H1 (cell line): ENCODE measurements around the gene ZMYM2. TPM values are rescaled to one million over a fixed set of nuclear protein-coding genes. Genes with fewer than 3 reads are reported as not detected.

Source experiments
- ASH2L ChIP-seq: fragments of 200-600, 300-600 bp; sonication (generic); IDR thresholded peaks from one replicate; pipeline ENCODE4 v1.7.1; 2017; ENCODE audit warnings: low read length
- CHD2 ChIP-seq: IDR thresholded peaks from 2 replicates; pipeline ENCODE4 v1.6.1; 2012; ENCODE audit warnings: low read length, improper control_type of control experiment
- HDAC2 ChIP-seq, 2 experiments: fragments of 300-600 bp in 1 of 2; sonication (generic) in 1 of 2; IDR thresholded peaks; 2 replicates each; pipeline ENCODE4 v1.6.1; 2011 to 2012; ENCODE audit warnings: low read depth in 2 of 2, low read length in 2 of 2, mild to moderate bottlenecking in 2 of 2, moderate library complexity in 2 of 2, borderline replicate concordance in 1 of 2, inconsistent platforms in 1 of 2
- HDAC6 ChIP-seq: IDR thresholded peaks from one replicate; pipeline ENCODE4 v1.7.1; 2012; ENCODE audit warnings: low read depth, mild to moderate bottlenecking, inconsistent platforms, low read length, moderate library complexity
- KDM4A ChIP-seq: IDR thresholded peaks from one replicate; pipeline ENCODE4 v1.7.1; 2012; ENCODE audit warnings: low read depth, mild to moderate bottlenecking, moderate library complexity, low read length, inconsistent platforms; ENCODE audit not compliant: severe bottlenecking
- SIRT6 ChIP-seq: IDR thresholded peaks from one replicate; pipeline ENCODE4 v1.7.1; 2012; ENCODE audit warnings: low read length, inconsistent platforms
- SIX5 ChIP-seq: IDR thresholded peaks from 2 replicates; pipeline ENCODE4 v1.6.1; 2011; ENCODE audit warnings: mild to moderate bottlenecking, low read depth, low read length
- SUZ12 ChIP-seq: fragments of 200-600 bp; sonication (generic); IDR thresholded peaks from 2 replicates; pipeline ENCODE4 v1.6.1; 2012; ENCODE audit warnings: mild to moderate bottlenecking, inconsistent platforms, low read length, moderate library complexity, mixed read lengths
- ZNF274 ChIP-seq: IDR thresholded peaks from 2 replicates; pipeline ENCODE4 v1.7.0; 2012; ENCODE audit warnings: low read length, borderline replicate concordance; ENCODE audit errors: extremely low read depth
- polyA plus RNA-seq, 7 experiments: library from polyadenylated mRNA; depleted of rRNA in 3 of 7; stranded (reverse) in 5 of 7; unstranded in 2 of 7; fragments of >200 nt in 5 of 7; fragments of 200-250 nt in 2 of 7; gene quantifications; 1 replicate in 5 of 7; 2 replicates in 1 of 7; 4 replicates in 1 of 7; pipeline versions ENCODE4 v1.2.1 to v1.2.3, GENCODE V29; 2011 to 2013; ENCODE audit warnings: missing spikeins in 2 of 7, mixed read lengths in 2 of 7
- total RNA-seq: library from RNA; stranded (reverse); fragmentation: NEBNext Ultra II Directional; extraction: Animal tissue kit (Norgen Biotek cat#: 25700); gene quantifications from 2 replicates; pipeline ENCODE4 v1.2.1, GENCODE V29; 2021
- TF ChIP-seq, protein P1 (sequence below): fragments of 300-600 bp; sonication (generic); IDR thresholded peaks from 2 replicates; pipeline ENCODE4 v1.7.1; 2012; ENCODE audit warnings: low read length, moderate library complexity, mild to moderate bottlenecking, inconsistent platforms; ENCODE audit not compliant: insufficient replicate concordance

The ZMYM2 gene
- total and polyA plus RNA-seq, 2 of the 8 experiments (the other 6 are each of a cell fraction or from before 2014, with no cell fraction given): 41.2 to 159 TPM

GRCh38 chr13:20033486-20033885, 75.0 kb downstream of the ZMYM2 start (continued):
- TF ChIP-seq, protein P1, sequence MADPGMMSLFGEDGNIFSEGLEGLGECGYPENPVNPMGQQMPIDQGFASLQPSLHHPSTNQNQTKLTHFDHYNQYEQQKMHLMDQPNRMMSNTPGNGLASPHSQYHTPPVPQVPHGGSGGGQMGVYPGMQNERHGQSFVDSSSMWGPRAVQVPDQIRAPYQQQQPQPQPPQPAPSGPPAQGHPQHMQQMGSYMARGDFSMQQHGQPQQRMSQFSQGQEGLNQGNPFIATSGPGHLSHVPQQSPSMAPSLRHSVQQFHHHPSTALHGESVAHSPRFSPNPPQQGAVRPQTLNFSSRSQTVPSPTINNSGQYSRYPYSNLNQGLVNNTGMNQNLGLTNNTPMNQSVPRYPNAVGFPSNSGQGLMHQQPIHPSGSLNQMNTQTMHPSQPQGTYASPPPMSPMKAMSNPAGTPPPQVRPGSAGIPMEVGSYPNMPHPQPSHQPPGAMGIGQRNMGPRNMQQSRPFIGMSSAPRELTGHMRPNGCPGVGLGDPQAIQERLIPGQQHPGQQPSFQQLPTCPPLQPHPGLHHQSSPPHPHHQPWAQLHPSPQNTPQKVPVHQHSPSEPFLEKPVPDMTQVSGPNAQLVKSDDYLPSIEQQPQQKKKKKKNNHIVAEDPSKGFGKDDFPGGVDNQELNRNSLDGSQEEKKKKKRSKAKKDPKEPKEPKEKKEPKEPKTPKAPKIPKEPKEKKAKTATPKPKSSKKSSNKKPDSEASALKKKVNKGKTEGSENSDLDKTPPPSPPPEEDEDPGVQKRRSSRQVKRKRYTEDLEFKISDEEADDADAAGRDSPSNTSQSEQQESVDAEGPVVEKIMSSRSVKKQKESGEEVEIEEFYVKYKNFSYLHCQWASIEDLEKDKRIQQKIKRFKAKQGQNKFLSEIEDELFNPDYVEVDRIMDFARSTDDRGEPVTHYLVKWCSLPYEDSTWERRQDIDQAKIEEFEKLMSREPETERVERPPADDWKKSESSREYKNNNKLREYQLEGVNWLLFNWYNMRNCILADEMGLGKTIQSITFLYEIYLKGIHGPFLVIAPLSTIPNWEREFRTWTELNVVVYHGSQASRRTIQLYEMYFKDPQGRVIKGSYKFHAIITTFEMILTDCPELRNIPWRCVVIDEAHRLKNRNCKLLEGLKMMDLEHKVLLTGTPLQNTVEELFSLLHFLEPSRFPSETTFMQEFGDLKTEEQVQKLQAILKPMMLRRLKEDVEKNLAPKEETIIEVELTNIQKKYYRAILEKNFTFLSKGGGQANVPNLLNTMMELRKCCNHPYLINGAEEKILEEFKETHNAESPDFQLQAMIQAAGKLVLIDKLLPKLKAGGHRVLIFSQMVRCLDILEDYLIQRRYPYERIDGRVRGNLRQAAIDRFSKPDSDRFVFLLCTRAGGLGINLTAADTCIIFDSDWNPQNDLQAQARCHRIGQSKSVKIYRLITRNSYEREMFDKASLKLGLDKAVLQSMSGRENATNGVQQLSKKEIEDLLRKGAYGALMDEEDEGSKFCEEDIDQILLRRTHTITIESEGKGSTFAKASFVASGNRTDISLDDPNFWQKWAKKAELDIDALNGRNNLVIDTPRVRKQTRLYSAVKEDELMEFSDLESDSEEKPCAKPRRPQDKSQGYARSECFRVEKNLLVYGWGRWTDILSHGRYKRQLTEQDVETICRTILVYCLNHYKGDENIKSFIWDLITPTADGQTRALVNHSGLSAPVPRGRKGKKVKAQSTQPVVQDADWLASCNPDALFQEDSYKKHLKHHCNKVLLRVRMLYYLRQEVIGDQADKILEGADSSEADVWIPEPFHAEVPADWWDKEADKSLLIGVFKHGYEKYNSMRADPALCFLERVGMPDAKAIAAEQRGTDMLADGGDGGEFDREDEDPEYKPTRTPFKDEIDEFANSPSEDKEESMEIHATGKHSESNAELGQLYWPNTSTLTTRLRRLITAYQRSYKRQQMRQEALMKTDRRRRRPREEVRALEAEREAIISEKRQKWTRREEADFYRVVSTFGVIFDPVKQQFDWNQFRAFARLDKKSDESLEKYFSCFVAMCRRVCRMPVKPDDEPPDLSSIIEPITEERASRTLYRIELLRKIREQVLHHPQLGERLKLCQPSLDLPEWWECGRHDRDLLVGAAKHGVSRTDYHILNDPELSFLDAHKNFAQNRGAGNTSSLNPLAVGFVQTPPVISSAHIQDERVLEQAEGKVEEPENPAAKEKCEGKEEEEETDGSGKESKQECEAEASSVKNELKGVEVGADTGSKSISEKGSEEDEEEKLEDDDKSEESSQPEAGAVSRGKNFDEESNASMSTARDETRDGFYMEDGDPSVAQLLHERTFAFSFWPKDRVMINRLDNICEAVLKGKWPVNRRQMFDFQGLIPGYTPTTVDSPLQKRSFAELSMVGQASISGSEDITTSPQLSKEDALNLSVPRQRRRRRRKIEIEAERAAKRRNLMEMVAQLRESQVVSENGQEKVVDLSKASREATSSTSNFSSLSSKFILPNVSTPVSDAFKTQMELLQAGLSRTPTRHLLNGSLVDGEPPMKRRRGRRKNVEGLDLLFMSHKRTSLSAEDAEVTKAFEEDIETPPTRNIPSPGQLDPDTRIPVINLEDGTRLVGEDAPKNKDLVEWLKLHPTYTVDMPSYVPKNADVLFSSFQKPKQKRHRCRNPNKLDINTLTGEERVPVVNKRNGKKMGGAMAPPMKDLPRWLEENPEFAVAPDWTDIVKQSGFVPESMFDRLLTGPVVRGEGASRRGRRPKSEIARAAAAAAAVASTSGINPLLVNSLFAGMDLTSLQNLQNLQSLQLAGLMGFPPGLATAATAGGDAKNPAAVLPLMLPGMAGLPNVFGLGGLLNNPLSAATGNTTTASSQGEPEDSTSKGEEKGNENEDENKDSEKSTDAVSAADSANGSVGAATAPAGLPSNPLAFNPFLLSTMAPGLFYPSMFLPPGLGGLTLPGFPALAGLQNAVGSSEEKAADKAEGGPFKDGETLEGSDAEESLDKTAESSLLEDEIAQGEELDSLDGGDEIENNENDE: no peak
- no peak for TF ChIP-seq CHD2
- no peak for TF ChIP-seq KDM4A
- no peak for TF ChIP-seq SIX5
- no peak for TF ChIP-seq SUZ12
- TF ChIP-seq HDAC6: no peak
- TF ChIP-seq SIRT6: no peak
- no peak for TF ChIP-seq HDAC2 (IDR thresholded peaks at IDR 0.05; ENCODE audit: borderline replicate concordance in 1 of 2, low read depth in 2 of 2, low read length in 2 of 2)
- TF ChIP-seq ZNF274: no peak
- no peak for TF ChIP-seq ASH2L
